ENCODE results near the gene TMED10. TPM values are rescaled to one million over a fixed set of nuclear protein-coding genes. Genes with fewer than 3 reads are reported as not detected.

TMED10 gene
- total RNA-seq, 2 experiments from 2014 or later, result 173 to 179 TPM

DNA sequence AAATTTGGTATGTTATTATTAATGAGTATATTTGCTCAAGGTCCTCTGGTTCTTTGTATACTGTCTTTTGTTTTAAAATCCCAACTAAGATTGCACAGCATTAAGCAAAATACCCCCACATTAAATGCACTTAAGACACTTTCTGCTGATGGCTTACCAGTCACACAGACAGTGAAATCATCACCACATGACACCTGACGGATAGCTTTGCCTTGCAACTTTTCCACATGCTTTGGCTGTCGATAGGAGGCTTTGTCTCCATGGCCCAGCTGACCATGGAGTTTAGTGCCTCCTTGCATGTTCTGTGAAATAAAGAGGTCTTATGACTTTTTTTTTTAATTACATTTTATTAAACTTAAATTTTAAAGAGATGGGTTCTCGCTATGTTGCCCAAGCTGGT, 69.2 kb downstream of the TMED10 start:
- H3K4me3 Mint-ChIP-seq, result no peak overlapping the region
- intact Hi-C loops (cut with micrococcal nuclease), result no loop called here
- POLR2A ChIA-PET, result no interaction called here

DNA sequence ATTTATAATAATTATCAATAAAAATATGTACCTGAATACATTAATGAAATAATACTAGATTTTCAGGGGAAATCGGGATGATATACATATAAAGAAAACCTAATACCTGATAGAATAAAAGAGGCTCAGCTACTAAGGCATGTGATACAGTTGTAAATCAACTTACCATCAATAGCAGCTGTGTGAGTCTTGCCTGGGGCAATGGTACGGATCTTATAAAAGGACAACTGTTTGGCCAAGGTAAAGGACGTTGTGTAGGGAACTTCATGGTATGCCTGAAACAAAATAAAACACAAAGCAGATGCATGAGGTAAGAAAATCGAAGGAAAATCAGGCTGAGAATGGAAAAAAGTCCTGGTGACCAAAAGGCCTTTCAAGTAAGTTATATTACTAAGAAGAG, 74.9 kb downstream of the TMED10 start:
- POLR2A ChIA-PET, result interaction anchor here (1.0 to 1.6 kb wide), 2 partner anchors 16 to 25 kb away, joined by 3 to 4 read pairs; partner anchors contain the start of gene NEK9
- TF ChIP-seq, protein P1, sequence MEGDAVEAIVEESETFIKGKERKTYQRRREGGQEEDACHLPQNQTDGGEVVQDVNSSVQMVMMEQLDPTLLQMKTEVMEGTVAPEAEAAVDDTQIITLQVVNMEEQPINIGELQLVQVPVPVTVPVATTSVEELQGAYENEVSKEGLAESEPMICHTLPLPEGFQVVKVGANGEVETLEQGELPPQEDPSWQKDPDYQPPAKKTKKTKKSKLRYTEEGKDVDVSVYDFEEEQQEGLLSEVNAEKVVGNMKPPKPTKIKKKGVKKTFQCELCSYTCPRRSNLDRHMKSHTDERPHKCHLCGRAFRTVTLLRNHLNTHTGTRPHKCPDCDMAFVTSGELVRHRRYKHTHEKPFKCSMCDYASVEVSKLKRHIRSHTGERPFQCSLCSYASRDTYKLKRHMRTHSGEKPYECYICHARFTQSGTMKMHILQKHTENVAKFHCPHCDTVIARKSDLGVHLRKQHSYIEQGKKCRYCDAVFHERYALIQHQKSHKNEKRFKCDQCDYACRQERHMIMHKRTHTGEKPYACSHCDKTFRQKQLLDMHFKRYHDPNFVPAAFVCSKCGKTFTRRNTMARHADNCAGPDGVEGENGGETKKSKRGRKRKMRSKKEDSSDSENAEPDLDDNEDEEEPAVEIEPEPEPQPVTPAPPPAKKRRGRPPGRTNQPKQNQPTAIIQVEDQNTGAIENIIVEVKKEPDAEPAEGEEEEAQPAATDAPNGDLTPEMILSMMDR (IDR thresholded peaks at IDR 0.05), result no peak
- Mint-ChIP-seq H3K36me3 (ENCODE audit: low read depth) (peaks cover 40% of the 10 kb centered on the region), H3K9me3 (no peaks in the 10 kb centered on the region), H3K27me3 (no peaks in the 10 kb centered on the region), H3K4me3 (no peak overlapping the region), H3K4me1 (ENCODE audit: low read depth) (no peaks in the 10 kb centered on the region), H3K27ac (no peak overlapping the region)
- ATAC-seq (no peak), DNase-seq (no peak)
- CTCF ChIA-PET, result interaction anchor here (2.6 kb wide), 1 partner anchor 13 kb away, joined by 11 read pairs; no protein-coding TSS in a partner anchor
- intact Hi-C loops (cut with micrococcal nuclease), result no loop called here

More for the DNA sequence above, 69.2 kb downstream of the TMED10 start:
- no peak overlapping the region for H3K27ac Mint-ChIP-seq
- CTCF ChIA-PET, result interaction anchor here (1.1 to 1.3 kb wide), 2 partner anchors 202 to 246 kb away, joined by 4 read pairs; no protein-coding TSS in a partner anchor
- H3K9me3 Mint-ChIP-seq, result no peaks in the 10 kb centered on the region
- no peaks in the 10 kb centered on the region for H3K4me1 Mint-ChIP-seq (ENCODE audit: low read depth)
- H3K36me3 Mint-ChIP-seq (ENCODE audit: low read depth), result peaks cover 34% of the 10 kb centered on the region
- H3K27me3 Mint-ChIP-seq, result no peaks in the 10 kb centered on the region
- TF ChIP-seq, protein P1 (IDR thresholded peaks at IDR 0.05), result no peak
- no peak for ATAC-seq
- no peak for DNase-seq

- Mint-ChIP-seq H3K9me3 (no peaks in the 10 kb centered on the region), H3K4me3 (no peak overlapping the region), H3K36me3 (ENCODE audit: low read depth) (peaks cover 35% of the 10 kb centered on the region), H3K27me3 (no peaks in the 10 kb centered on the region), H3K27ac (no peak overlapping the region), H3K4me1 (ENCODE audit: low read depth) (no peaks in the 10 kb centered on the region)
- ATAC-seq (no peak), DNase-seq (no peak)
- ChIA-PET CTCF (interaction anchor here (0.7 to 1.4 kb wide), 4 partner anchors 9 to 237 kb away, joined by 3 to 5 read pairs (median 4); no protein-coding TSS in a partner anchor), POLR2A (no interaction called here)
- intact Hi-C loops (cut with micrococcal nuclease), result no loop called here
- TF ChIP-seq, protein P1 (IDR thresholded peaks at IDR 0.05), result no peak
Observed at GRCh38 chr14:75098682-75099081, 77.7 kb downstream of the TMED10 start.

- DNase-seq (no peak), ATAC-seq (no peak)
- H3K4me3 Mint-ChIP-seq, result no peak overlapping the region
- H3K4me1 Mint-ChIP-seq (ENCODE audit: low read depth), result no peaks in the 10 kb centered on the region
- no peak overlapping the region for H3K27ac Mint-ChIP-seq
- H3K9me3 Mint-ChIP-seq, result no peaks in the 10 kb centered on the region
- H3K27me3 Mint-ChIP-seq, result no peaks in the 10 kb centered on the region
- POLR2A ChIA-PET, result no interaction called here
- TF ChIP-seq, protein P1 (IDR thresholded peaks at IDR 0.05), result no peak
- intact Hi-C loops (cut with micrococcal nuclease), result no loop called here
- CTCF ChIA-PET, result interaction anchor here (0.7 to 1.4 kb wide), 4 partner anchors 9 to 237 kb away, joined by 3 to 5 read pairs (median 4); no protein-coding TSS in a partner anchor
- peaks cover 34% of the 10 kb centered on the region for H3K36me3 Mint-ChIP-seq (ENCODE audit: low read depth)
Observed at GRCh38 chr14:75098212-75098611, 78.2 kb downstream of the TMED10 start.

- no peaks in the 10 kb centered on the region for H3K9me3 Mint-ChIP-seq
- TF ChIP-seq, protein P1 (IDR thresholded peaks at IDR 0.05), result no peak
- peaks cover 35% of the 10 kb centered on the region for H3K36me3 Mint-ChIP-seq (ENCODE audit: low read depth)
- no peak for DNase-seq
- POLR2A ChIA-PET, result no interaction called here
- H3K27ac Mint-ChIP-seq, result no peak overlapping the region
- ATAC-seq, result no peak
- H3K4me3 Mint-ChIP-seq, result no peak overlapping the region
- intact Hi-C loops (cut with micrococcal nuclease), result no loop called here
- CTCF ChIA-PET, result interaction anchor here (1.0 kb wide), 1 partner anchor 9 kb away, joined by 4 read pairs; no protein-coding TSS in a partner anchor
- no peaks in the 10 kb centered on the region for H3K4me1 Mint-ChIP-seq (ENCODE audit: low read depth)
- H3K27me3 Mint-ChIP-seq, result no peaks in the 10 kb centered on the region
Observed at GRCh38 chr14:75096959-75097358, 79.5 kb downstream of the TMED10 start.
